Amygdala (tissue), 56 donors: ENCODE results near the gene KIRREL3.
A peak's percentile ranks its signal among the peaks of the same experiment; 100 is the strongest.
"Not testable (repeated sequence)": the region's sequence is repeated elsewhere in the genome, so short reads cannot be mapped to it uniquely, and the experiment has no call there.

Experiments
- DNase-seq, 56 donors: peaks; one replicate each; lab custom pipeline; 2025; lab: John Stamatoyannopoulos, UW

The KIRREL3 gene

DNA sequence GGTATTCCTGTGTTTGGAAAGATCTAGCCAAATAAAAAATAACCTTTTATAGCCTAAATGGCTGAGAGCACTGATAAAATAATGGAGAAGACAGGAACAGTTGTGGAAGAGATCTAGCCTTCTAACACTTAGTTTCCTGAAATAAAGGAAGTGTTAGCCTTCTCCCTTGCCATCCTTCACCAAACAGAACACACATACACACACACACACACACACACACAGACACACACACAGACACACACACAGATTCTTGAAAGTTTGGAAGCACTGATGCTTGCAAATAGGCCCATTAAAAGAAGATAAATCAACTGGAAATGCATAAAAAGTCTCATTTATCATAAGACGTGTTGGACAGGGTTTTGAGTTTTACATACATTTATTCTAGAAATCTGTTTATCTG lies 37.5 kb downstream of the KIRREL3 start:
- no peak for DNase-seq

DNA sequence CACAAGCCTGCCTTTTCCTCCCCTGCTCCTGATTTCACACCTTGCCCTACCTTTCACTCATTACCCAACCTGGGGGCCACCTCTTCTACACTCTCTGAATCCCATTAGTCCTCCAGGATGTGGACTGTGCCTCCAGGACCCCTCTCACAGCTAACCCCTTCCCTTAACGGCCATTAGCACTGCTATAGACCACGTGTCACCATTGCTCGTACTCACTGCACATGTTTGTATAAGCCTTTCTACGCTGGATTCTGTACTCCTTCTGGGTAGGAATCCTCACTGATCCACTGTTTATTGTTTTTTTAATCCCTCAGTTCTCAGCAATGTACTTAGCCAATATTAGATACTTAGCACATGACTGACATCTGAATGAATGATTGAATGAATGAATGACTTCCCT lies 40.9 kb downstream of the KIRREL3 start:
- no peak for DNase-seq

DNA sequence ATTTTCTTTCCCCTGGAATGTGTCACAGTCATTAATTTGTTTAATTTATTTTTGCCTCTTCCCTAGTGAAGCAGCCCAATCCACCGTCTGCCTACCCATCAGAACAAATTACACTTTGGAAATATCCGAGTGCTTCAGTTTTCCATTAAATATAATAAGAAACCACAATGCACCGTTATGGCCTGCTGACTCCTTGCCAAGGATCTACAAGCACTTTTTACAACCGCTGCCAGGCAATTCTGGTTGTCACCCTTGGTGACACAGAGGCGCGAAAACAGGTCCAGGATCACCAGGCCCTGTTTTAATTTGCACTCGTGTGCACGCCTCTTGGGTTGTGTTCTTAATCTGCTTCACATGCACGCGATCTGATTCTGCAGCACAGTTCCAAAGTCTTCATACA lies 43.9 kb downstream of the KIRREL3 start:
- DNase-seq: no peak

DNA sequence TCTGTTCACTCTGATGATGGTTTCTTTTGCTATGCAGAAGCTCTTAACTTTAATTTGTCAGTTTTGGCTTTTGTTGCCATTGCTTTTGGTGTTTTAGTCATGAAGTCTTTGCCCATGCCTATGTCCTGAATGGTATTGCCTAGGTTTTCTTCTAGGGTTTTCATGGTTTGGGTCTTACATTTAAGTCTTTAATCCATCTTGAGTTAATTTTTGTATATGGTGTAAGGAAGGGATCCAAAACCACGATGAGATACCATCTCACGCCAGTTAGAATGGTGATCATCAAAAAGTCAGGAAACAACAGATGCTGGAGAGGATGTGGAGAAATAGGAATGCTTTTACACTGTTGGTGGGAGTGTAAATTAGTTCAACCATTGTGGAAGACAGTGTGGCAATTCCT lies 48.0 kb downstream of the KIRREL3 start:
- DNase-seq: not testable (repeated sequence)

DNA sequence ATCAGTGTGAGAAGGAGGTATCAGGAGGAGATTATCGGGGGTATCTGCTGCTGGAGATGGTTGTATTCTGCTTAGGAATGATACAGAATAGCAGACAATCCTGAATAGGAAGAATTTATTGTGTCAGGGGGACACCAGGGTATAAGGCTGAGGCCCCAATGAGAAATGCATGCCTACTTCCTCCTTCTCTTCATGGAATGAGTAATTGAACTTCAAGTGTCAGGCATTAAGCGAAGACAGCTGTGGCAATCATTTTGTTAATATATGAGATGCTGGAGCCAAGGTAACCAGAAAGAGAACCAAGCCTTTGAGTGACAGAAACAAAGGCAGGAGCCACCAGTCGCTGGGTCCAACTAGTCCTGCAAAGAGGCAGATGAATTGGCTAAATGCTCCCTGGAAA lies 49.1 kb downstream of the KIRREL3 start:
- DNase-seq: no peak

DNA sequence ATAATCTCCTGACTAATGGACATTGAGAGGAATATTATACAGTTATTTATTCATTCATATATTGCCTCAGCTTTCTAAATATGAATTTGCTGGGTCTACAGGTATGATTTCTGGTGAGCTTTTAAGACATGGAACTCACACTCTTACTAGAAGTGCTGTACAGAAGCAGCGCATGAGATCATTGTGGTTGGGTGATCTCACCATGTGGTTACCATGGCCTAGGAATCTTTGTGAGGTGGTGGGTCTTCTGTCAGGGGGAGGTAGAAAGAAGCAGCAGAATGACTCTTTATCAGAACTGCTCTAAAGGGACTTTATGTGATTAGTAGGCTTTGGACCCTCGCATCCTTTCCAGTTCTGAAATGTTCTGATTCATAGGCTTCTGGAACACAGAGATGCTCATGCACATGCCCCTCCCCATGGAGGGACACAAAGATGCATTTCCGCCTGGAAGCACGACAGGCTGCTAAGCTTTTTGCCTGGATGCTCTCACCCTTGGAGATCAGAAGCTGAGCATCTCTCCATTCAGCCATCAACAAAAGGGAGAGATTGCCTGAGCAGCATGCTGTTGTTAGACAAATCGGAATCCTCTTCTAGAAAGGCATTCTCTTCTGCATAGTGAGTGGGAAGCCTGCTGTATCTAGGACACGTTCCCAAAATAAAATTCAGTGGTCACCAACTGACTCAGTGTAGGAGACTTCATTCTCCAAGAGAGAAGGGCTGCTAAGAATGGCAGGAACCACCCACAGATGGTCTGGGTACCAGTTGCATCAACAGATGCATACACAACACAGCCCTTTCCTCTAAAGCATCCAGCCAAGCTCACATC lies 51.3 kb downstream of the KIRREL3 start:
- DNase-seq: peak in 16 of 56 donors; percentile 25 to 69 (median 42)

DNA sequence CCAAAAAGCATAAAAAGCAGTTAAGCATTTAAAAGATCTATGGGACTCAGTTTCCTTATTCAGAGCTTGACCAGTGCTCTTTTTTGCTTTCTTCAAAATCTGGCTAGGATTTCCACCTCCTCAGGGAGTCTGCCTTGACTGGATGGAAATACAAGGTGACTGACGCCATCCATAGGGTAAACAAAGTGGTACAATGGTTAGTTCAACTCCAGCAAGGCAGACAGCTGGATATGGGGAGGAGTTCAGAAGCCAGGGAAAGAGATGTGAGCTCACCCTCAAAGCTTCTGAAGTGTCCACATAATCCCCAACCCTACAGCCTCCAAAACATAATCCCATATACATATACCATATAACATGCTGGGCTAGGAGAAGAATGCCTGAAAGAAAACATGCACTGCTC lies 52.0 kb downstream of the KIRREL3 start:
- no peak for DNase-seq

DNA sequence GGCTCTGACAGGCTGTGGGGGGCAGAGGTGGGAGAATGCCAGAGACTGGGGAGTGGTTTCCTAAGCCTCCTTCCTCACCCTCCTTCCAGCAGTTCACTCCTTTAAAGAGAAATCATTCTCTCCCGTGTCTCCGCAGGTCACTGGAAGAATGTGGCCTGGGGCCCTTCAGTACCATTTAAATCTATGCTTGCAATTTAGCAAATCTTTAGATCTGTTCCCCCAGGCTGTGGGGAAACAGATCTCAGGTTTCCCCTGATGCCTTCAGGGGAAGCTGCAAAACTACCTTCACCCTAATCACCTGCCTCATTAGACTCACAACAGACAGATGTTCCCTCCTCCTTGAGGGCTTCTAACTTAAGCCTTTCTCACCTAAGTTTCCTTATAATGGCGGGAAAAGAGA lies 55.3 kb downstream of the KIRREL3 start:
- DNase-seq: no peak

DNA sequence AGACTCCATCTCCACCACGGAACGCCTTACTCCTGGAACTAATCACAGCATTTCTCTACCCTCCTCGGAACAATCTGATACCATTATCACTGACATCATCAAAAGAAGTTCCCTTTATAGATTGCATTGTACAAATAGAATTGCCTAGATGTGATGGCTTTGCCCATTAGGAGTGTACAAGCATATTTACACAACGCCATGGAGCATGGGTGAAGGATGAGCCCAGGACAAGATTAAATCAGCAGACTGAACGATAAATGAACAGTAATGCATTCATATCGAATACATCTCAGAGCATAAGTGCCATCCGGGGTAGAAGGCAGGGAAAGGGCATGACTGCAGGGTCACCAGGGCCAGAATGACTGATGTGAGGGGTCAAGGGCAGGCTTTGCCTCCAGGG lies 57.3 kb downstream of the KIRREL3 start:
- no peak for DNase-seq

DNA sequence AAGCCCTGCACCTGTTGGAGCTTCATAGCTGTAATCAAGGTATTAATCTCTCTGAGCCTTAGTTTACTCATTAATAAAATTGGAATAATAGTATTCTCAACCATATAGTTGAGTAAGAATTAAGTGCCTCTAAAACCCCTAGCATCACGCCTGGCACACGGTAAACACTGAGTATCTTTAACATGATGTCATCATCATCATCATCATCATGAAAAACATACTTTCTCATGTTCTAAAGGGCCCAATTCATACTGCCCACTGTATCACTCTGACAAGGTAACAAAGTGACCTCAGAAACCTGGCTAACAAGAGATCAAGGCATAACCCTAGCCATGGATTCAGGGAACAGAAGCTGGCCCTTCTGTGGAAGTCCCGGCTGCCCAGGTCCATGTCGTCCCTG lies 58.4 kb downstream of the KIRREL3 start:
- no peak for DNase-seq

DNA sequence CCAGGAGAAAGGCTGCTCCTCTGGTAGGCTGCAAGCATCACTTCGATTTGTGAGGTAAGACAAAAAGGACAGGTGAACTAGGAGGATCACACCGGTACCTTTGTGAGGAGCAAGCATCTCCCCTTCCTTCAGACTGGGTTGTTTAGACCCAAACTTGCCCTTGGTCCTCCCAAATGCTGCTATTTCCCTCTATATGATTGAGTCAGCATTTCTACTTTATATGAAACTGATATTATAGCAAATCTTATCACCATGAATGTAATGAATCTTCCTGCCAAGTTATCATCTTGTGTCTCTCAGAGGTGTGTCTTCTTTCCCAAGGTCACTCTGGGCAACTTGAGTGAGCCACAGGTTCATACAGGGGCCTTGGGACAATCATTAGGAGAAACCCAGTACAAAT lies 61.0 kb downstream of the KIRREL3 start:
- DNase-seq: no peak

DNA sequence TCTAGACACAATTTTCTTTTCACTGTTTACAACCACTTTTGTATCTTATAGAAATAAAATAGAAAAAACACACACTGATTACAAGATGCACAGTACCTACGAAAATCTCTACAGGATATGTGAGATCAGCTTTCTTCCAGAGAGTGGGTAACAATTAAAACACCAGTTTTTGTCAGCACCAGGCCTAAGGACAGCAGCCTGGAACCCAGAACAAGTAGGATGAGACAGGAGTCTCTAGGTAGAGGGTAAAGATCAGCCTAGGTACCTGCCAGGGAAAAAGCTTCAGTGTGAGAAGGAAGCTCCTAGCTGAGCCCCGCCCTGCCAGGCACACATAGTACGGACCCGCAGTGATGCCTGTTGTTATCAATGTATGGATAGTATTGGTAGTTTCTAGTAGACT lies 61.9 kb downstream of the KIRREL3 start:
- DNase-seq: no peak

DNA sequence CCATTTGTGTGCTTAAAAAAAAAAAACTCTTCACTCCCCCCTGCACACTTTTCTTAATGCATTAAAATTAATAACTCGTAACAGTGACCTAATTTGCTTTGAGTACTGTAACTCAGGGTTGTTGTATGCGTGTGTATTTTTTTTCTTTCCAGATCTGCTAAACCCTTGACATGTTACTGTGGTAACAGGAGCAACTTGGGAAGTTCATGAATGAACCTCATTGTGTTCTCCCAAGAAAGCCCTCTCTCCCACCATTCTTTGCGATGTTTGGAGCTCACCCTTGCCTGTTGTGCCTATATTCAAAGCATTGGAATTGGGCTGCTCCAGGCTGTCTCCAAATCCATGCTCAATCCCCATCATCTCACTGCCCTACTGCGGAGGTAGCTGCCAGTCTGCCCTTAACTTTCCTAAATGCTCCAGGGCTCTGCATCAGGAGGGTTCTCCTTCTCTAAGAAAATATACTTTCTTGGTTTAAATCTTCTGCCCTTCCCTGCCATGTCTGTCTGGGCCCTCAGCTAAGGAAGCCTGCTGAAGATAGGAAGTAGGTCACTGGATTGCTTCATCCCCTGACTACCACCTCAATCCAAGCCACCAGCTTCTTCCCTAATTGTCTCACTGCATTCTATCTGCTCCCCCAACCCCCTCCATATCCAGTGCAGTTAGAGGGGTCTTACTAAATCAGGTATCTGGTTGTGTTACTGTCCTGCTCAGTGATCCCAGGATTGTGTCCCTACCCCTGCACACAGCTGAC lies 70.3 kb downstream of the KIRREL3 start:
- DNase-seq: peak in 1 of 56 donors; percentile 39

DNA sequence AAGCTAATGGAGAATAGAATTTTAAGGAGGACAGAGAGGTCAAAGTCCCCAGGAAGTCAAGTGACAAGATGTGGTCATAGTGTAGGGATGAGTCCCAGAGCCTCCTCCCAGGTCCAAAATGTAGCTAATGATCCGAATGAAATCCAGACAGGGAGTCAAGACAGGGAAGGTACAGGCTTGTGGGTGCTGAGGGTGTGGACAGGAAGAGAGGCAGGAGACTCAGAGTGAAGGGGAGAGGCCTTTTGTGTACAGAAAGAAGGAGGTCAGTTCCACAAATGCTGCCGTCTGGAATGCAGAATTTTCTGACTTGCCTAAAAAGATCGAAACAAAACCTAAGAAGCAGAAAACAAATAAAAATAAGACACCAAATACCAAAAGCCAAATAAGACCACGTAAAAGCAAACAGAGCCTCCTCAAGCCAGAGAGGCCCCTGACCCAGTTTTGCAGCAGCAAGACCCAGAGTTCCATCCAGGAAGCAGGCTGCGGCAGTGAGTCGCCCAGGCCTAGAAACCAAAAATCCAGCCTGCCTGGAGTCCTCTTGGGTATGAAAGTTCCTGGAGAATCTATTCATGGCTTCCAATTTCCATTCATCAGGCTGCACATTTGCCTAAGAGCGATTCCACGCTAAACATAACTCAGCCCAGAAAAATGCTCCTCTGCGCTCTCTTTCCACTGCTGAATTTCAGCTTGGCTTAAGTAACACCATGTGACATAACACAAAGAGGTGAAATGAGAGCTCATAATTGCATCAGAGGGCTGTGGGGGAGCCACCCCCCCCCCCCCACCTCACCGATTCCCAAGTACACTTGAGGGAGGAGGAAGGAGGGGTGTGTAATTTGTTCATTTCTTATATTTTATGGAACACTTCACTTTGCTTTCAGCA lies 71.2 kb downstream of the KIRREL3 start:
- DNase-seq: peak in 4 of 56 donors; percentile 23 to 37 (median 30)

DNA sequence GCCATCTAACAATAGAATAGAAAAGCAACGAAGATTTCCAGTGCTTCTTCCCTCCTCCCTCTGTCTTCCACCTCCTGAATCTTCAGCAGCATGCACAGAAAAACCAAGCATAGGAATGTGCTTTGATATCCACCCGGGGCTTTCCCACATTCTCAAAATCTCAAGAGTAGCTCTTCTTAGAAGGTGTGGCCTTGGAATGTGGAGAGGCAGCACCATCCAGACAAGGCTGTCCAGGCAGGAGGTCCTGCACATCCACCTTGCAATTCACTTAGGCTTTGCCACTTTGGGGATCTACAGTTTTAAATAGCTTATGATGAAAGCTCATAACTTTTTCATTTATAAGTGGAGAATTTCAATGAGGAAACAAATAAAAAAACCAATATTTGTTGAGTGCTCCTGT lies 72.9 kb downstream of the KIRREL3 start:
- DNase-seq: no peak

DNA sequence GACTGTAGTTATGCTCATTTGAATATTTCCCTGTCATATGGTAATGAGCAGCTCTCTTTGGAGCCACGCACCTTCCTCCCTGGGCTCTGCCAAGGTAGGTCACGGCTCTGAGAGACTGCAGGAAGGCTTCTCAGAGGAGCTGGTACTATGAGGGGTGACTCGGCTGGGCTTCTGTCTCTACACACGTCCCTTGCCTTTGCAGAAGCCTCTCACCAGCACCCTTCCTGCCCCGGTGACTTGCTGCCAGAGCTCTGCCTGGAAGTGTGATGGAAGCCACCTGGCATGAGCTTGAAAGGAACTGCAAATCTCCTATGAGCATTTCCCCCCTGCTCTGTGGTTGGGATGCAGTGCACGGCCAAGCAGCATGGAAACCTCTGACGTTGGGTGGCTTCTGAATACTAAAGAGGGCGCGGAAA lies 74.2 kb downstream of the KIRREL3 start:
- peak in 30 of 56 donors; percentile 10 to 67 (median 34) for DNase-seq

DNA sequence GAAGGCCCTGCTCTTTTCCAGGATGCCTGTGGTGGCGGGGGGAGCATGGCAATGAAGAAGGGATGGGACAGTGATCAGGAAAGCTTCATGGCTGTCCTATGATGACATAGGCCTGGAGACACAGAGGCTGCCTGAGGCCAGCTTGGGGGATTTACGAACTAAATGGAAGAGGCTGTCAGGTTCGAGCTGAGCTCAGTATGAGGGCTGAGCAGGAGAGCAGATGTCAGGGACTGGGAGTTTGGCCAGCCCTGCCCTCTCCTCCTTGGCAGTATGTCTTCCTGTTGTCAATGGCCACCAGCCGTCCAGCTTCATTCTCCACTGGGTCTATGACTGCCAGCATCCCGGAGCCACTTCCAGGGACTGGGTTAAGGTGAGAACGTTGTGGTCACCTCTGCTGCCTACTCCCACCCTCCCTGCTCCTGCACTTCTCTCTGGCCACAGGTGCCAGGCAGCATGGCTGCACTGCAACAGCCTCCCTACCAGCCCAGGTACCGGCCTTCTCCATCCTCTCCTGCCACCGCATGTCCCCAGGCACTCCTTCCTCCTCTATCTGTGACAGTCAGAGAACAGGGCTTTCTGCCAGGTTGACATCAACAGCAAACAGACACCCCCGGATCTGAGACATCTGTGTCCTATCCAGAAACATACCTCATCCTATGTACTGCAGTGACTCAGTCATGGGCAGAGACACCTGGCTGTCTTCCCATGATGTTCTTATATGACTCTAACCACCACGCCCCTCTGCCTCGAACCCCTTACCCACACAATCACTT lies 75.1 kb downstream of the KIRREL3 start:
- peak in 18 of 56 donors; percentile 21 to 72 (median 40) for DNase-seq

DNA sequence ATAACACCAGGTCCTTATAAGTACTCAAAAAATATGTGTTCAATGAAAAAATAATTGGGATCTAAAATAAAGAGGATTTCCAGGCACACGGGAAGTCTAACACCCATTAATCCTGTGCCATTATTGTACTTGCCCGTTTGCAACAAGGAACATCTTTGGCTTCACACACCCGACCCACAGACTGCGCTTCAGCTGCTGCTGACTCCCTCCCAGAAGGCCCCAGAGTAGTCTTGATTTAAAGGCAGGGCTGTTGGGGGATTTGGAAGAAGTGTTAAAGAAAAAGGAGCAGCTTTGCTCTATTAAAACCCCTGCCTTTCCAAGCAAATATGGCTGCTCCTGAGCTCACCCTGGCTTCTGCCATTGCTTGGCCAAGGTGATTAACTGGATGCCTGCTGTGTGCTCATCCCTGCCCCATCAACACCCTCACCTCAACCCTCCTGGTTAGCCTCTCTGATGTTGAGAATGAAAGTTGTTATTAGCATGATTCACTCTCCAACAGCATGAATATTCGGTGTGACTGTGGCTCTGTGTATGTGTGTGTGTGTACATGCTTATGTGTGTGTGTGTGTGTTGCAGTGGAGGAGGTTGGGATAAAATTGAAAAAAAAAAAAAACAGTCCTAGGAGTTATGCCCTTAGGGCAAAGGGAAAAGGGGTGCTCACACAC lies 76.1 kb downstream of the KIRREL3 start:
- DNase-seq: no peak

DNA sequence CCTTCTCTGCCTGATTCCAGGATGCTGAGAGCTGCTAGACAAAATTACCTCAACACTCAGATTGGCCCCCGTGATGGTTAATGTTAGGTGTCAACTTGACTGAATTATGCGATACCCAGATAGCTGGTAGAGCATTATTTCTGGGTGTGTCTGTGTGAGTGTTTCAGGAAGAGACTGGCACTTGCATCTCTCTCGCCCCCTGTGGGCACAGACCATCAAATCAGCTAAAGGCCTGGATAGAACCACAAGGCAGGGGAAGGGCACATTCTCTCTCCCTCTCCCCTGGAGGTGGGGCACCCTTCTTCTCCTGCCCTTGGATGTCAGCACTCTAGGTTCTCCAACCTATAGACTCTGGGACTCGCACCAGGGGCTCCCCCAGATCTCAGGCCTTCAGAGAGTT lies 79.7 kb downstream of the KIRREL3 start:
- DNase-seq: no peak
